GM18907 (cell line): ENCODE data around the gene CTTNBP2.

Experiments used
- ATAC-seq: cut with Tn5 transposase; IDR thresholded peaks from one replicate; pipeline ENCODE4 v1.9.1; 2021; ENCODE audit warnings: mild to moderate bottlenecking, moderate library complexity; ENCODE audit not compliant: unreplicated experiment

Gene CTTNBP2

DNA sequence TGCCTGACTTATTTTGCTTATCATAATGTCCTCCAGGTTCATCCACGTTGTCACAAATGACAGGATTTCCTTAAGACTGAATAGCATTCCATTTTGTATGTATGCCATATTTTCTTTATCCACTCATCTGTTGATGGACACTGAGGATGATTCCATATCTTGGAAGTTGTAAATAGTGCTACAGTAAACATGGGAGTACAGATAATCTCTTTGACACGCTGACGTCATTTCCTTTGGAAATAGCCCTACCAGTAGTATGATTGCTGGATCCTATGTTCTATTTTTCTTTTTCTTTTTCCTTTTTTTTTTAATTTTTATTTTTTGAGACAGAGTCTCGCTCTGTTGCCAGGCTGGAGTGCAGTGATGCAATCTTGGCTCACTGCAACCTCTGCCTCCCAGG, 167.6 kb downstream of the CTTNBP2 start:
- no peak for ATAC-seq

DNA sequence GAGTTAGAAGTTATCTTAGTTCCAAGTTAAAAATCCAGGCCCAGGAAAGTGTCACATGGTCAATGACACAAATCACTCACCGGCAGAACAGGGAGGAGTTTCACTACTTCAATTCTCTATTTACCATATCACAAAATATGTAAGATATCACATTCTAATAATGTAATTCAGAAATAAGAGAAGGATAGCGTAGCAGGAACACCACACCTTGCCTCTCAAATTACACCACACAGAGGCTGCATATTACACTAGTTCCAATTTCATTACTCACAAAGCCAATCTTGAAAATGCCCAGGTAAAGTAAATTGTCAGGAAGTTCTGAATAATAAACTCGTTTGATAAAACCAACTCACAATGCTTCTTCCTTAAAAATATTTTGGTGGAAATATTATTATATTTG, 169.2 kb downstream of the CTTNBP2 start:
- no peak for ATAC-seq

DNA sequence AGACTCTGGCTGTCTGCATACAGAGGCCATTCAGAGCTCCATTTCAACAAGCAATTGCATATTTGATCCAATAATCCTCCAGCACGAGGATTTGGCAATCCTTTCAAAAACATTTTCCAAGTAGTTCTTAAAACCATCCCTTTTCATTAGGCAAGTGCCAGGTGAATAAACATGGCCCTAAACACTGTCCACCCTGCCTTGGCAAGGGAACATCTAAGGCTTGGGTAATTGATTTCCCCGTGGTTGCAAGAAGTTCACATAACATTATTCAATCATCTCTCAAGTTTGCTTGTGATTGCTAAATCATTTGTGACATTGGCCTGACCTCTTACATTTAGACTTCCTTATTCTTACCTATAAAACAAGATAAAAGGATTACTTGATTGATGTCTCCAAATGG, 175.2 kb downstream of the CTTNBP2 start:
- ATAC-seq: no peak

DNA sequence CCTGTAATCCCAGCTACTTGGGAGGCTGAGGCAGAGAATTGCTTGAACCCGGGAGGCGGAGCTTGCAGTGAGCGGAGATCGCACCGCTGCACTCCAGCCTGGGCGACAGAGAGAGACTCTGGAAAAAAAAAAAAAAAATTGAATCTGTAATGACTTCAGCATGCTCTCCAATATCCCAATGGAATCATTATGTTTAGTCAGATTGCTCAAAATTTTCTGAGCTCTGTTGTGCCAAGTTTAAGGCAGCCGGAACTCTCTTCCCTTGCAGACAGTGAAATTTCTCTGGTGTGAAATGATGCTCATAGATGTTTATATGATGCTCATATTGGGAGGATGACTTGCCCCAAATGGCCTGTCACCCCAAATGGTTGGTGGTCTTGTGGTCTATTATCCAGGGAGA, 180.9 kb downstream of the CTTNBP2 start:
- ATAC-seq: no peak

DNA sequence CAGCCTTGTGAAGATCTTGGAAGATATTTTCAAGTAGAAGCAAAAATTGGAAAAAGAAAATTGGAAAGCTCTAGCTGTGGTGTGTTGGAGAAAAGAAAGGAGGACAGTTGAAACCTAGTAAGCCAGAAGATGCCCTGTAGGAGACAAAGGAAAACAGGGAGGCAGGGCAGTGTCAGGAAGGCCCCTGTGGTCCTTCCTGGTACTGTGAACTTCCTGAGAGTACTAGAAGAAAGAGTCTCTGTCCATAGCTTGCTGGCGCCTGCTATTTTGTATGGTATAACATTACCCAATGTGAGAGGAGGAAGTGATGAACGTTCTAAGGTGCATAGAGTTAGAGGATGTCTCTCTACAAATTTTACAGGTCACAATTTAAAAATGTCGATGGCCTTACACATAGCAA, 183.1 kb downstream of the CTTNBP2 start:
- no peak for ATAC-seq

DNA sequence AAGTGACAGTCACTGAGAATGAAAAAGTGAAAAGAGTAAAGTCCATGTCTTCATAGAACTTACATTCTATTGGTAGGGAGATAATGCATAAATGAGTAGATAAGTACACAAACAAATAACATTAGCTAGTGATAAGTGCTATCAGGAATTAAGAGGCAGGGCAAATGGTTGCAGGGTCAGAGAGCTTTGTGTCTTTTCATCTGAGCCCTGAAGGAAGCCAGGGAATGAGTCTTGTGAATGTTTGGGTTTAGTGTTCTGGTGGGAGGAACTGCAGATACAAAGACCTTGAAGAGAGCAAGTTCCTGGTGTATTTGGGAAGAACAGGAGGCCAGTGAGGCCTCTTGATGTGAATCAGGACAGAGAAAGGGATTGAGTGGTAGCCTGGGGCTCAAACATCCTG, 183.8 kb downstream of the CTTNBP2 start:
- no peak for ATAC-seq

DNA sequence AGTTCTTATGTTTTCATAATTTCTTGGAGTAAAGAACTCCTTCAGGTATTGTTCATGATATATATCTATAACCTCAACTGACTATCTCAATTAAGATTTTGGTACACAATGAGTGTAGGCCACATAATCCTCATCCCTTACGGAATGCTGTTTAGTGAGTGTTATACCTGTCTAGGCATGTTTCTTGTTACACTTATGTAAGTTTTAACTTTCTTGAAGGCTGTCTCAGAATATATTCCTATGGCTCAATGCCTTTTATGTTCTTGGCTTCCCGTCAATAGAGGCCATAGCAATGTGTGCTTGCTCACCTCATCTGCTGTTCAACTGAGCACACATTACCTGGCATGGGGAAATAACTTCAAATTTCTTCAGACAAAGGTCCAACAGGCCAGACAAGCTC, 185.1 kb downstream of the CTTNBP2 start:
- no peak for ATAC-seq

DNA sequence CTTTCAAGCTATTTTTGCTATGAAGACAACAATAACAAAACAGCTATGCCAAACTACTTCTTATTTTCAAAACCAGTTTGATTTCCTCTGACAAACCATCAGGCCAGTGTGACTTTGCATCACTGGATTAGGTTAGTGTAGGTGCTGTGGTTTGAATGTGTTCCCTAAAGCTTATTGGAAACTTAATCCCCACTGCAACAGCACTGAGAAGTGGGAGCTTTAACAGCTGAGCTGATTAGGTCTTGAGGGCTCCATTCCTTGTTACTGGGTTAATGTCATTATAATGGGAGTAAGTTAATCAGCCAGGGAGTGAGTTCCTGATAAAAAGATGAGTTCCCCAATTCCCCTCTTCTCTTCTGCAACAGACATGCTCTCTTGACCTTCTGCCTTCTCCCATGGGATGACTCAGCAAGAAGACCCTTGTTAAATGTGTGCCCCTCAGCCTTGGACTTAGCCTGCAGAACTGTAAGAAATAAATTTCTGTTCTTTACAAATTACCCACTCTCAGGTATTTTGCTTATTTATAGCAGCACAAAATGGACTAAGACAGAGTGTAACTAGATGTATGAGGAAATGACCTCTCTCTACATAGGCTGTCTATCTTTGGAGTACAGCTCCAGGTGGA, 186.8 kb downstream of the CTTNBP2 start:
- no peak for ATAC-seq

DNA sequence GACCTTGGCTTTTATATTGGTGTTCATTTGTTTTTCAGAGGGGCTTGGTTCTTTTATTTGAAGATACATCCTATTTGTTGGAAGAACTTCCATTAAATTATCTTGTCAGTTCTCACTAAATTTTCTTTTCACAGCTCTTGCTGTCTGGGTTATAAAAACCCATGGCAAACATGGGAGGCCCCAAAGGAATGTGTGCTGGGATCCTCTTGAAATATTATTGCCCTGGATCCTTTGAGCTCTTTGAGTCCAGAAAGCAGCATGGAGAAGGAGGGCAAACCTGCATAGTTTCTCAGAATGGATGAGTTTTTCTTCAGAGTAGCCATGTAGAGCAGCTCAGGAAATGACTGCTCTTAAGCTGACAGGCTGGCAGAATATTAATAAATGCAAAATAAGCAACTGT, 187.4 kb downstream of the CTTNBP2 start:
- no peak for ATAC-seq

DNA sequence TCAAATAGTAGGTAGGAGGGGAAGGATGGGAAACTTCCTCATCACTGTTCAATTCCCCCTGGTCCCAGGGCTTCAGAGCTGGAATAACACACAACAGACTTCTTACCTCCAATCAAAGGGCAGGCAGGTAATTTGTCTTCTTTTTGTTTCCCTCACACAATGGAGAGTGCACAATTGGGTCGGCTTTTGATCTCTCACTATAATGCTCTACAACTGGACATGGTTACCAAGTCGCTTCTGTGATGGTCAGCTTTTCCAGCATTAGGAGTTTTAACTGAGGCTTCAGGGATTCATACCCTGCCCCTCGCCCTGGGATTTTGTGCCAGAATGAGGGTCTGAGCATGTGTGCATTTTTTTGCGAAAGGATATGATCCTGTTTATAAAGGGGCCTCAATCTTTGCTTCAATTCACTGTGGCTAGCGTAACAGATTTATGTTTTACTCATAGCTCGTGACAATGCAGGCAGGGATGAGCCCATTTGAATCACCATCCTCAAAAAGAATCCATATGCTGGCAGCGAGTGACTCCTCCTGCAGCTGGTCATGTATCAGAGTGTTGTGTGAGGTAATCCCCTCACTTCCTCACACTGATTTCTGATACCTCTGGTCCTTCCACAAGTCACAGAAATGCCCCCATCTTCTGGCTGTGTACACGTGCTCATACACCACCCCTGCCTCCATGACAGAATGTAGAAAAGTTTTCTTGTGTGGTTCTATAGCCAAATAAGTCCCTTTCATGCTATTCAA, 189.6 kb downstream of the CTTNBP2 start:
- no peak for ATAC-seq

DNA sequence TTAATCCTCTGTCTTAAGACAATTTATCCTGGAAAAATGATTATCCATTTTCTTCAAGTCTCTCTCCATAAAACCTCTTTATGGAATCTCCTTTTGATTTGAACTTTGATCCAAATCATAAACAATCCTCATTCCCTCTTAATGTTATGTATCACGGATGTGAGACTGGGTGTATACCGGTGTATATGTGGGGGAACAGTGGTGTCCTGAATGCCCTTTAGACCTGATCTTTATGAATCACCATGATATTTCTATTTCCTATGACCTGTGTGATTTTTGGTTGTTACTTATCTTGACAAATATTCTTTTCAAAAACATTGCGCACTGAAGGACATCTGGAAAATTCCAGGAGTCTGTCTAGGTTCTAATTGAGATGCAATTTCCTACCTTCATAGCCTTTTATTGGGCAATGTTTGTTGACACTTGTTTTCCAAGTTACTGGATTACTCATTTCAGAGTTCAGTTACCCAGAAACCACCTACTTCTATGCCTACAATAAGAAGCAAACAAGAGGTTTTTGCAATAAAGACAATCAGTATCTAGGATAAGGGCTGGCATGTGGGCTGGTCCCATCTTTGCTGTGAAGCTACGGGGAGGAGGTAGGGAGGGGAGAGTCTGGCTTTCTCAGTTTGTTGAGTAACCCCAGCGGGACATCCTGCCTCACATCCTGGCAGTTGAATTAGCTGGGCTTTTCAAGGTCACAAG, 190.4 kb downstream of the CTTNBP2 start:
- ATAC-seq: no peak

DNA sequence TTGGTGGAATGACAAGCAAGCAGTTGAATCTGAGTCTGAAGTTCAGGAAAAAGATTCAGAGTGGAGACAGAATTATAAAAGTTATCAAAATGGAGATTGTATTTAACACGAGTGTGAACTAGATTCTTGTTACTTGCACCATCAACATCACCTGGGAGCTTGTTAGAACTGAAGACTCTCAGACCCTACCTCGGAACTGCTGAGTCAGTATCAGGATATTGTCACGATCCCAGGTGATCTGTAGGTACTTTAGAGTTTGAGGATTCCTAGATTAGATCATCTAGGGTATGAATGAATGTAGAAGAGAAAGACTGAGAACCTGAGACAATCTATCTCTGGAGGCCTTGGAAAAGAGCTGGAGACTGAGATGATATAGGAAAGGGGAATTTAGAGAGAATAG, 194.1 kb downstream of the CTTNBP2 start:
- no peak for ATAC-seq

DNA sequence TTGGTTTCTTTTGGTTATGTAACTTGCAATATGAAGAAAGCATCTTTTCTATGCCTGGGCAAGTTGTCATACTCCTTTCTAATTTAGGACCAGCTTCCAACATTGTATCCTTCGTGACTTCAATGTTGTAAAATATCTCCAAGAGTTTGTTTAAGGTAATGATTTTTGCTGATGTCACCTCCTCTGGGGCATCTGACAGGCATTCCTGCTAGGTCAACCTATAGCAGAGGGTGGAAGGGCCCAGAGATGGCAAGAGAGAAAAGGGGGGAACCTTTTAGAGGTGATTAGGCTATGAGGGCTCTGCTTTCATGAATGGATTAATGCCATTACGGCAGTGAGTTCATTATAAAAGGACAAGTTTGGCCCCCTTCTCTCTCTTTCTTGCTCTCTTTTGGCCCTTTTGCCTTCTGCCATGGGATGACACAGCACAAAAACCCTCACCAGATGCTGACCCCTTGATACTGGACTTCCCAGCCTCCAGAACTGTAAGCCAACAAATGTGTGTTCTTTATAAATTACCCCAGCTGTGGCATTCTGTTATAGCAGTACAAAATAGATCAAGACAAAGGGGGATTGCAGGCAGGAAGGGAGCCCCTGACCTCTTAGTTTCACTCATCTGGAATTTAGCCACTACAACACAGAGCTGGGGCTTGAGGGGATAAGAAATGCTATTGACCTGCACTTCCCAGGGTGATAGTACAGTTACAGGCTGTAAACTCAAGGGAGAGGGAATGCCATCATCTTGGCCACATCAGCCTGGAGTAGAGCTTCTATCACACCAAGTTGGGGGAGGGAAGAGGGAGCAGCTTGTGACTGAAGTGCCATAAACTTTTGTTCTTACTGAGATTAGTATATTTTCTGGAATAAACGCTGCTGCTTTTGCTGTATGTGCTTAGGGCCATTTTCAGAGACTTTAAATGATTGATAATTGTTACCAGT, 197.5 kb downstream of the CTTNBP2 start:
- ATAC-seq: no peak

DNA sequence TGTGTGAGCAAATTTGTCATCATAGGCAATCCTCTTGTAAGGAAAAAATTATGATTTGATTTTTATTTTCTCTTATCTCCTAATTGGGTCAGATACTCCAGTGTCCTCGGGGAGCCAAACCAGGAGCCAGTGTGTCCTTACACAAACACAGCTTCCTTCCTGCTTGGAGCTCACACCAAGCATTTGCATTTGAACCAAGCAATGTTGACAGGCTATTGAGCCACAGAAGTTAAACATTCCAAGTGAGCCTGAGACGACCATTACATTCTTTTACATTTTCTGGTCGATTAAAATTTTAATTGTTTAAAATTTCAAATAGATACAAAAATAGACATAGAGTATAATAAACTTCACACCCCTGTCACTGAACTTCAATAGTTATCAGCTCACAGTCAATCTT, 198.6 kb downstream of the CTTNBP2 start:
- ATAC-seq: no peak

DNA sequence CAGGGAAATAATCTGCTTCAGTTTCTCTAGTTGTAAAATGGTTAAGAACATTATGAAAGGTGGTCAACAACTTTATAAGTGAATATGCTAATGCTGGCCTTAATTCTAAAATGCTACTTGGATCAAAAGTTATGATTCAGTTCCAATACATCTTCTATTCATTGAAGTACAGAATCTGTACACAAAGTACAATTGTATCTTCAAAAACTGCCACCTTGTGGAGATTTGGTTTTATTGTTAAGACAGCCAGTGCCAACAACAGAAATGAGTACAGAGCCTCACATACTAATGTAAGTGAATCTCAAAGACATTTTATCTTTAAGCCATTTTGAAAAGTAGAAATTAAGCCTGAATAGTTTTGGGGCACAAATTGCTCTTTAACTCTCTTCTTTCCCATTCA, 199.4 kb downstream of the CTTNBP2 start:
- ATAC-seq: no peak

DNA sequence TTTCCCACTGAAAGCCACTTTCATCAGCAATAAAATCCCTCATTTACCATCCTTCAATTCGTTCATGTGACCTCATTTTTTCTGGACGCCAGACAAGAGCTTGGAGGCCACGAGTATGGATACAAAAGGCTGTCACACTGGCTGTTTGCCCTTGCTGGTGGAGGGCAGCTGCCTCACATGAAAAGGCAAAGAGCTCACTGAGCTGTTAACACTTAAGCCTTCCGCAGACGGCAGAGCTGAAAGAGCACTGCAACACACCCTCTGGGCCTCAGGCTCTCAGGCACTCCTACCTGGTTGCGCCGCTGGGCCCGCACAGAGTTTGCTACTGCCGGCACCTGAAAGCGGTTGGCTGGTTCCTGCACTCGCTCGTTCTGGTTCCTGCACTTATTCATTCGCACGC, 199.9 kb downstream of the CTTNBP2 start:
- no peak for ATAC-seq

DNA sequence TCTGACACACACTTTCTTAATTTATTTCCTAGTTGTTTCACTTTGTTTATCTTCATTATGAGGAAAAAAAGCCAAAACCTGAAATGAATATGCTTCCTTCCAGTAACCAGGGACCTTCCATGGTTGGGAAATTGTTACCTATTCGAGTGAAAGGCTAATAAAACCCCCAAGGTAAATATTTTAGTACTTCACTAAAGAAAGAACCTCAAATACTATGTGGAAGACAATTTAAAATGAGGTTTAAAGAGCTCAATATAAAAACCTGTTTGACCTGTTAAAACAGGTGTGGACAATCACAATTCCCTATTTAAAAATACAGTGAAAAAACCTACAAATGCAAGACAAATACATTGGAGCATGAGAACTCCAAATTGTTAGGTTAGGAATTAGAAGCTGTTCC, 200.8 kb downstream of the CTTNBP2 start:
- ATAC-seq: no peak

DNA sequence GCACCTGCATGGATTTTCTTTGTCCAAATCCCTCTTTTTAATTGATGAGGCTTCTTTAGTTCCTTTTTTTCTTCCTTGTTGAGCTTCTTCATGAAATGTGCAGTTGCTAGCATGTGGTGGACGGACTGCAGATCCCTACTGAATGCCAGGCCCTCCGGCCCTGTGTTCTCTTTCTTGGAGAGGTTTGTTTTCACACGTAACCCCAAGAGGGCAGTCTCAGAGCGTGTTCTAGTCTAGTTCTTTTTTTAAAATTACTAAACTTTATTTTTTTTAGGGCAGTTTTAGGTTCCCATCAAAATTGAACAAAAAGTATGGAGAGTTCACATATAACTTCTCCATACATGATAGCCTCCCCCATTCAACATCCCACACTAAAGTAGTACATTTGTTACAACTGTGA, 203.4 kb downstream of the CTTNBP2 start:
- ATAC-seq: no peak

DNA sequence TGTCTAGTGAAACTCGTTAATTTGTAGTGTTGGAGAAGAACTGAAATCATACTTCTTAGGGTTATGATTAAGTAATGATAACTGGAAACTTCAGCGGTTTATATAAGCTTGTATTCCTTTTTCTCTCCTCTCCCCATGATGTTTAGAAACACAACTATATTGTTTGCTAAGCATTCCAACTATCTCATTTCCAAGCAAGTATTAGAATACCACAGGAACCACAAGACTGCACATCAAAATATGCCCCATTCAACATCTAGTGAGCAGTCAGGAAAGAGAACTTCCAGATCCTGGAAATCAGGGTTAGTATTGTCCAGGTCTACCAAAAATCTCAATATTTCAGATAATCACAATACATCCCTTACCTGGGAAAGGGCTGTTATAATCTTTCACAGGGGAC, 205.8 kb downstream of the CTTNBP2 start:
- ATAC-seq: no peak

DNA sequence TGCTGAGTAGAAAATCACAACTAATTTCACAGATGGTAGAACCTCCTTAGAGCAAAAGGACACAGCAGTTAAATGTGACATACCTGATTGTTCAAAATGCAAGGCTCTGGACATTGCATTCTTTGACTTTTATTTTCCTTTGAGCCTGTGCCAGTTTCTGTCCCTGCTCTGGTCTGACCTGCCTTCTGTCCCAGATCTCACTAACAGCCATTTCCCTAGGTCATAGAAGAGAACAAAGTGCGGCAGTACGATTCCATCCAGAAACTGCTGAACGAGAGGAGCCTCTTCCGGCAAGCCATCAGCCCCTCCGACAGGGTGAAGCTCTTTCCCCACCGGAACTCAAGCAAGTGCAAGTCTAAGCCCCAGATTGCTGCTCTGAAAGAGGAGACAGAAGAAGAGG, 206.6 kb downstream of the CTTNBP2 start:
- ATAC-seq: no peak

DNA sequence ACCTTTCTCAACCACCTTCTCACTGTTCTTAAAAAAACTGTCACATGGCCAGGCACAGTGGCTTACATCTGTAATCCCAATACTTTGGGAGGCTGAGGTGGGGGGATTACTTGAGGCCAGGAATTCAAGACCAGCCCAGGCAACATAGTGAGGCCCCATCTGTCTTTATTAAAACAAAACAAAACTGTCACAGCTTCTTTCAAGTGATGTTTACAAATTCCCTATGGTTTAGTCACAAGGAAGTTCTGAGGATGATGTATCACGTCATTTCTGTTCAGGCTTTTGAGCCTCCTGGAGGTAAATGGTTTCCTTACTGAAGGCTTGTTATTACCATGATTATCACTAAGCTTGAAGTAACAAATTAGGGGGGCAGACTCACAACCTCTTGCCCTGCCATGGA, 207.2 kb downstream of the CTTNBP2 start:
- no peak for ATAC-seq
